Hepatocyte (in vitro differentiated cells): ENCODE measurements around the gene ZNF385C.

Source experiments
- CTCF ChIP-seq: fragments of 200-600 bp; sonication (generic); IDR thresholded peaks from 2 replicates; pipeline ENCODE4 v1.5.1; 2016; ENCODE audit warnings: antibody characterized with exemption, mild to moderate bottlenecking; ENCODE audit not compliant: poor library complexity
- EZH2phosphoT487 ChIP-seq: fragments of 200-600 bp; sonication (generic); IDR thresholded peaks from one replicate; pipeline ENCODE4 v1.6.1; 2018; ENCODE audit warnings: antibody characterized with exemption, mild to moderate bottlenecking, low read depth, moderate library complexity; ENCODE audit not compliant: unreplicated experiment, severe bottlenecking

- TF ChIP-seq CTCF (no peak), EZH2phosphoT487 (no peak)
Observed at GRCh38 chr17:42081516-42082129, 16.6 kb downstream of the ZNF385C start.
